Measurements from ENCODE around the gene GAGE10. TPM values are rescaled to one million over a fixed set of nuclear protein-coding genes. Genes with fewer than 3 reads are reported as not detected.
"Not testable (repeated sequence)": the region's sequence is repeated elsewhere in the genome, so short reads cannot be mapped to it uniquely, and the experiment has no call there.

Gene GAGE10
- total RNA-seq, 1 donor from 2014 or later, result not detected

DNA sequence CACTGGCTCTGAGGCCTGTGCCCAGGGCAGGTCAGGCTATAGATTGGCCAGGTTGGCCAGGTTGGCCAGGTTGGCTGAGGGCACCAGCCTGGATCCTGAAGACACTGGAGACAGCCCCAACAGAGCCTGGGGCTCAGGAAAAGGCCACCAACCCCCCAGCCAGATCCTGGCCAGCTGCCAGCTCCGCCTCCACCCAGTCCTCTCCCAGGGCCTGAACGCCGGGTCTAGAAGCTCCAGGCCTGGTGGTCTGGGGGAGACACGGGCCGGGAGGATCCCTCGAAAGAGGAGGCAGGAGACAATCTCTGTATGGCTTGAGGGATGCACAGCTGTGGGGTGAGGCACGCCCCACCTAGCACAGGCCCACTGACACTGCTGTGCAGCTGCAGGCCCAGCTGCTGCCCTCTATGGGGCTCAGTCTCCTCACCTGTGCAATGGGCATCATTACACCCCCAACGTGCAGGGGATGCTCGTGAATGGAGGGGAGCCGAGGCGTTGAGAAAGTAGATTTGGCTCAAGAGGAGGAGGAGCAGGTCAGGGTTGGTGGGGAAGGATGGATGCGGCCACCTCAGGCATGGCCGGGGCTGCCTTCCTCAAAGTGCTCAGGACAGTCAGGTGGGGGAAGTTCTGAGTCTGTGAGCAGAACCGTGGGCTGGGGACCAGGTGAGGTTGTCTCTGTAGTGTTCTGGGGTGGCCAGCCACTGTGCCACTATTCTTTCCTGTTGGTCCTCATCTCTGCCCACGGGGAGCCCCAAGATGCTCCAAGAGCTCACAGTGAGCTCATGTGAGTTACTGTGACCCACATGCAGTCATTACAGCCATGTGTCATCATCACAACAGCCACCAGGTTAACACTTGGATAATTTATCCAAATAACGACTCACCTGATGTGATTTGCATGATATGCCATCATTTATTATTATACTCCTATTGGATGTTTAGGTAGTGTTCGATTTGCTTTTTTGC is 10.8 kb upstream of the GAGE10 start:
- Mint-ChIP-seq H3K36me3 (ENCODE audit: low read depth) (no peaks in the 10 kb centered on the region), H3K27ac (ENCODE audit: unreplicated experiment) (no peak overlapping the region), H3K27me3 (ENCODE audit: low read depth) (no peaks in the 10 kb centered on the region), H3K4me1 (ENCODE audit: low read depth) (no peaks in the 10 kb centered on the region), H3K9me3 (ENCODE audit: low read depth) (peaks cover 9% of the 10 kb centered on the region), H3K4me3 (ENCODE audit: unreplicated experiment) (no peak overlapping the region)
- TF ChIP-seq, protein P1, sequence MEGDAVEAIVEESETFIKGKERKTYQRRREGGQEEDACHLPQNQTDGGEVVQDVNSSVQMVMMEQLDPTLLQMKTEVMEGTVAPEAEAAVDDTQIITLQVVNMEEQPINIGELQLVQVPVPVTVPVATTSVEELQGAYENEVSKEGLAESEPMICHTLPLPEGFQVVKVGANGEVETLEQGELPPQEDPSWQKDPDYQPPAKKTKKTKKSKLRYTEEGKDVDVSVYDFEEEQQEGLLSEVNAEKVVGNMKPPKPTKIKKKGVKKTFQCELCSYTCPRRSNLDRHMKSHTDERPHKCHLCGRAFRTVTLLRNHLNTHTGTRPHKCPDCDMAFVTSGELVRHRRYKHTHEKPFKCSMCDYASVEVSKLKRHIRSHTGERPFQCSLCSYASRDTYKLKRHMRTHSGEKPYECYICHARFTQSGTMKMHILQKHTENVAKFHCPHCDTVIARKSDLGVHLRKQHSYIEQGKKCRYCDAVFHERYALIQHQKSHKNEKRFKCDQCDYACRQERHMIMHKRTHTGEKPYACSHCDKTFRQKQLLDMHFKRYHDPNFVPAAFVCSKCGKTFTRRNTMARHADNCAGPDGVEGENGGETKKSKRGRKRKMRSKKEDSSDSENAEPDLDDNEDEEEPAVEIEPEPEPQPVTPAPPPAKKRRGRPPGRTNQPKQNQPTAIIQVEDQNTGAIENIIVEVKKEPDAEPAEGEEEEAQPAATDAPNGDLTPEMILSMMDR (IDR thresholded peaks at IDR 0.05), result no peak
- DNase-seq (ENCODE audit: low spot score), result no peak

GRCh38 chrX:49299293-49299692 is 4.2 kb upstream of the GAGE10 start:
- not testable (repeated sequence) for H3K4me3 Mint-ChIP-seq (ENCODE audit: unreplicated experiment); H3K4me1 Mint-ChIP-seq (ENCODE audit: low read depth); H3K27ac Mint-ChIP-seq (ENCODE audit: unreplicated experiment); H3K27me3 Mint-ChIP-seq (ENCODE audit: low read depth); H3K9me3 Mint-ChIP-seq (ENCODE audit: low read depth); H3K36me3 Mint-ChIP-seq (ENCODE audit: low read depth); DNase-seq (ENCODE audit: low spot score)

- TF ChIP-seq, protein P1 (IDR thresholded peaks at IDR 0.05), result no peak
- H3K27ac Mint-ChIP-seq (ENCODE audit: unreplicated experiment), result no peak overlapping the region
- H3K9me3 Mint-ChIP-seq (ENCODE audit: low read depth), result peaks cover 9% of the 10 kb centered on the region
- H3K27me3 Mint-ChIP-seq (ENCODE audit: low read depth), result no peaks in the 10 kb centered on the region
- no peak for DNase-seq (ENCODE audit: low spot score)
- H3K4me1 Mint-ChIP-seq (ENCODE audit: low read depth), result no peaks in the 10 kb centered on the region
- no peaks in the 10 kb centered on the region for H3K36me3 Mint-ChIP-seq (ENCODE audit: low read depth)
- H3K4me3 Mint-ChIP-seq (ENCODE audit: unreplicated experiment), result no peak overlapping the region
These were observed 2.7 kb upstream of the GAGE10 start for GRCh38 chrX:49300703-49301102.

GRCh38 chrX:49307775-49308174 is 4.3 kb downstream of the GAGE10 start:
- DNase-seq (ENCODE audit: low spot score); H3K27me3 Mint-ChIP-seq (ENCODE audit: low read depth); H3K4me3 Mint-ChIP-seq (ENCODE audit: unreplicated experiment); H3K27ac Mint-ChIP-seq (ENCODE audit: unreplicated experiment); H3K36me3 Mint-ChIP-seq (ENCODE audit: low read depth): not testable (repeated sequence)
- peaks cover 11% of the 10 kb centered on the region for H3K9me3 Mint-ChIP-seq (ENCODE audit: low read depth)
- peaks cover 16% of the 10 kb centered on the region for H3K4me1 Mint-ChIP-seq (ENCODE audit: low read depth)

GRCh38 chrX:49308604-49309269 is 5.3 kb downstream of the GAGE10 start:
- H3K4me3 Mint-ChIP-seq (ENCODE audit: unreplicated experiment), result peak overlapping the region; percentile 17
- no peak overlapping the region for H3K27ac Mint-ChIP-seq (ENCODE audit: unreplicated experiment)
- TF ChIP-seq, protein P1 (IDR thresholded peaks at IDR 0.05), result no peak
- no peak for DNase-seq (ENCODE audit: low spot score)
- H3K4me1 Mint-ChIP-seq (ENCODE audit: low read depth), result peaks cover 16% of the 10 kb centered on the region
- H3K27me3 Mint-ChIP-seq (ENCODE audit: low read depth), result no peaks in the 10 kb centered on the region
- H3K36me3 Mint-ChIP-seq (ENCODE audit: low read depth), result no peaks in the 10 kb centered on the region
- H3K9me3 Mint-ChIP-seq (ENCODE audit: low read depth), result peaks cover 15% of the 10 kb centered on the region

DNA sequence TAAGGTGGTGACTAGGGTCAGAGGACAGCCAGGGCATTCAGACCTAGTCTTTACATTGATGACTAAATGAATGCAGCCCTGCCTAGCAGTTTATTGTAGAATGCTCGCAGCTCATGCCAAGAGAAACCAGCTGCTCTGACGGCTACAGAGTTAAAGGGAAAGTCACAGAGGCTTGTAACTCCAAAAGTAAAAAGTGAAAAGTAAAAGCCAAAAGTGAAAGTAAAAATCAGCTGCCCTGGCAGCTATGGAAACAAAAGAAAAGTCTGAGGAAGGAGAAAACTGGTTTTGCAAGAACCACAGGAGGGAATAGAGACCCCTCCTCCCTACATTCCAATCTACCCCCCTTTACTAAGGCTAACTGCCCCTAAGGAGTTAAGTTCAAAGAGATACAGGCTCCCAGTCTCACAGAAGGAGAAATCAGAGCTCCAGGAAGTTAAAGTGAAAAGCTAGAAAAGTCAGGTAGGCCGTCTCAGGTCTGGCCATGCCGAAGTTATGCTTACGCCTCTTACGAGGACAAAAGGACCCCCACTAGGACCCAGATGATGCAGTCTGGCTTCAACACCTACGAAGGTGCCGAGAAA is 6.0 kb downstream of the GAGE10 start:
- TF ChIP-seq, protein P1 (IDR thresholded peaks at IDR 0.05), result no peak
- DNase-seq (ENCODE audit: low spot score), result no peak
- Mint-ChIP-seq H3K9me3 (ENCODE audit: low read depth) (peaks cover 15% of the 10 kb centered on the region), H3K4me1 (ENCODE audit: low read depth) (peaks cover 16% of the 10 kb centered on the region), H3K27ac (ENCODE audit: unreplicated experiment) (peak overlapping the region; percentile 63), H3K4me3 (ENCODE audit: unreplicated experiment) (peak overlapping the region; percentile 59), H3K27me3 (ENCODE audit: low read depth) (no peaks in the 10 kb centered on the region), H3K36me3 (ENCODE audit: low read depth) (no peaks in the 10 kb centered on the region)
